ENCODE results near the gene FOCAD.

Gene FOCAD, protein sequence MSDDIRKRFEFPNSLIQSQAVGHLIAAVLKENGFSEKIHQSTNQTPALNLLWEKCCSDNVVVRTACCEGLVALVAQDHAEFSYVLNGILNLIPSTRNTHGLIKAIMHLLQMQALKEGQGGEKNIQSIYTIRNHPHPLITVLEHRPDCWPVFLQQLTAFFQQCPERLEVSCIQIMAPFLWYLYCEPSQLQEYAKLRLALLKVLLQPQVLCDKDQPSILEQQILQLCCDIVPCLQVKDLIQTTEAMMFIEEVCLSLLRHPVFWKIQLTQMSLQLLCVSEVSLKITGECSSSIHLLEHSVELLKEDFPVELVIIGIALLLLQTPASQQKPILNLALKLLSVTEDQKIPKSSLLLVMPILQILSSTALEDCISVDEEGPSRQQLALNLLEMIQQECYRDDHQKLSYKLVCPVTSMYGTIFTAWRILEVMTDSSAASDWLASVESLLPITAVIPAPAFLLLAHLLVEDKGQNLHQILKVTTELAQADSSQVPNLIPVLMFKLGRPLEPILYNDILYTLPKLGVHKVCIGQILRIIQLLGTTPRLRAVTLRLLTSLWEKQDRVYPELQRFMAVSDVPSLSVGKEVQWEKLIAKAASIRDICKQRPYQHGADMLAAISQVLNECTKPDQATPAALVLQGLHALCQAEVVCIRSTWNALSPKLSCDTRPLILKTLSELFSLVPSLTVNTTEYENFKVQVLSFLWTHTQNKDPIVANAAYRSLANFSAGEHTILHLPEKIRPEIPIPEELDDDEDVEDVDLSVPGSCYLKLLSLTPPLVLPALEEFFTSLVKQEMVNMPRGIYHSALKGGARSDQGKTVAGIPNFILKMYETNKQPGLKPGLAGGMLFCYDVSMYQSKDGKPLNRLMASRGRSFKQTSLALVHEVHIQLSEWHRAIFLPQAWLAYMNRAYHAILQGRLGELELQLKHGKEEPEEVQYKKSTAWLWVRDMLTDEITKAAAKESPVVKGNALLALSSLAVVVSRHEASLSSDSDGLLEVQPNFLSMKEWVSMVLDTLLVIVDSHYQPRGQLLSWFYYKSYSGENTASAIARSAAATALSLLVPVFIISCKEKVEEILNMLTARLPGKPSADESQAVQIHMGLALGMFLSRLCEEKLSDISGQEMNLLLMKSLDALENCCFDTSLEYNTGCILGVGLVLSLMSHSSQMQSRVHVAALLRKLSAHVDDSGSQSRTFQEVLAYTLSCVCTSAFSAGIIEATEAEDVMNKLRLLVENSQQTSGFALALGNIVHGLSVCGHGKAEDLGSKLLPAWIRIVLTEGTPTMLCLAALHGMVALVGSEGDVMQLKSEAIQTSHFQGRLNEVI (N-terminal part only)

DNA sequence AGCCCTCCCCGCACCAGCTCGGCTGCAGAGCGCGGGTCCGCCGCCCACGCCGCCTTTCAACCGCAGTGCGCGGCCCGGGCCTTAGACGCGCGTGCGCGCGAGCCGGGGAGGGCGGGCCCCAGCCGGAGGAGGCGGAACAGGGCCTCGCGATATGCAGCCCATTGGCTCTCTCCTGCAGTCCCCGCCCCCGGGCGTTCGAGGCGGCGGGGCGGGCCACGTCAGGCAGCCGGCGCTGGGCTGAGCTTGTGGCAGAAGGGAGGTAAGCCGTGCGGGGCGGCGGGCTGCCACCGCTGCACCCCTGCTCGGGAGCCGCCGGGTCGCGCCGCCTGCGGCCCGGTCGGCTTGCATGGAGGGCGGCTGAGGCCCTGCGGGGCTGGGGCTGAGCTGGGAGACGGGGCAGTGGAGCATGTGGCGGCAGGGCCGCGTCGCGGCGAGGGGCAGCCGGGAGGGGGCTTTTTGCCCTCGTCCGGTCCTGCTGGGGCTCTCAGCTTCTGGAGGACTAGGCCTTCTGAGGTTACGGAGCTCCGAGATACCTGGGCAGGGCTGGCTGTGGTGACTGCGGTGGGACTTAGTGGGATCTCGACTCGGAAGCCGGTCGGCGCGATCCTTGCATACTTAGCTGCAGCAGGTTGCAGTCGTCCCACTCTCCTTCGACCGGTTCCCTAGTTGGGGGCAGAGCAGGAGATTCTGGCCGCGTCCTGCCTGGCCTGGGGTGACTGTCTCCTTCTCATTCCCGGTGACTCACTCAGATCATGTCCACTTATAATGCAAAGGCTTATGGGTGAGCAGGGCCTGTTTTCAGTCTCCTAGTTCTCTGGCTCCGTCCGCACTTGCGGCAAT lies at the start of gene FOCAD:
FOCAD (plus strand) TSS at position 225 of the 840 bp plus-strand sequence. CDS start 31,095 bp downstream, outside the sequence.
- Histone ChIP-seq H3K27me3 (ENCODE audit: control insufficient read depth in 5 of 5, insufficient read depth in 4 of 5, low read length in 5 of 5) (no peaks in the 10 kb centered on the region), H3K4me1 (ENCODE audit: control insufficient read depth in 5 of 5, insufficient read depth in 5 of 5, low read length in 5 of 5) (peaks cover 2 to 30% (median 20%) of the 10 kb centered on the region in 5 donors), H3K9ac (ENCODE audit: low read length in 5 of 5) (peak within 1 kb of the TSS; percentile 70 to 98 (median 86)), H3K36me3 (ENCODE audit: control insufficient read depth in 5 of 5, insufficient read depth in 5 of 5, low read length in 5 of 5) (no peaks in the 10 kb centered on the region), H3K27ac (ENCODE audit: low read depth, low read length) (peak within 1 kb of the TSS; percentile 91), H3K4me3 (ENCODE audit: low read depth in 1 of 5, low read length in 5 of 5) (peak within 1 kb of the TSS; percentile 89 to 96 (median 91)), H3K9me3 (ENCODE audit: control insufficient read depth in 5 of 5, low read length in 5 of 5) (no peaks in the 10 kb centered on the region)

DNA sequence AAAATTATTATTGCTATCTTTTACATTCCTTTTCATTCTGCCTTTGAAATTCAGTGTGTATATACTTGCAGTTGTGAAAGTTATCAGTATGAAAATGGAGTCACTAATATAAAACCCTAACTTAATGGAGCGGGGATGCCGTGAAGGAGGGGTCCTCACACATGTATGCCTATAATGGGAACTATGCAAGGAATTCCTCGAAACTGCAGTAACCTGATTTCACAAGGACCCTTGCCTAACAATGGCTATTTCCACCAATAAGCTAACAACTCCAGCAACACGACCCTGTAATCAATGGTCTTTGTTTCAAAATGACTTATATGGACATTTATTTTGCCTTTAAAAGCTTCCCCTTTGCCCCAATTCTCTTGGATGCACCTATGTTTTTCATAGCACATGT lies 49.2 kb upstream of the FOCAD start:
- Histone ChIP-seq H3K9me3 (ENCODE audit: control insufficient read depth in 5 of 5, low read length in 5 of 5) (no peaks in the 10 kb centered on the region), H3K4me3 (ENCODE audit: low read depth in 1 of 5, low read length in 5 of 5) (no peak overlapping the region), H3K9ac (ENCODE audit: low read length in 5 of 5) (no peak overlapping the region), H3K4me1 (ENCODE audit: control insufficient read depth in 5 of 5, insufficient read depth in 5 of 5, low read length in 5 of 5) (no peaks in the 10 kb centered on the region), H3K36me3 (ENCODE audit: control insufficient read depth in 5 of 5, insufficient read depth in 5 of 5, low read length in 5 of 5) (no peaks in the 10 kb centered on the region), H3K27me3 (ENCODE audit: control insufficient read depth in 5 of 5, insufficient read depth in 4 of 5, low read length in 5 of 5) (no peaks in the 10 kb centered on the region), H3K27ac (ENCODE audit: low read depth, low read length) (no peak overlapping the region)

DNA sequence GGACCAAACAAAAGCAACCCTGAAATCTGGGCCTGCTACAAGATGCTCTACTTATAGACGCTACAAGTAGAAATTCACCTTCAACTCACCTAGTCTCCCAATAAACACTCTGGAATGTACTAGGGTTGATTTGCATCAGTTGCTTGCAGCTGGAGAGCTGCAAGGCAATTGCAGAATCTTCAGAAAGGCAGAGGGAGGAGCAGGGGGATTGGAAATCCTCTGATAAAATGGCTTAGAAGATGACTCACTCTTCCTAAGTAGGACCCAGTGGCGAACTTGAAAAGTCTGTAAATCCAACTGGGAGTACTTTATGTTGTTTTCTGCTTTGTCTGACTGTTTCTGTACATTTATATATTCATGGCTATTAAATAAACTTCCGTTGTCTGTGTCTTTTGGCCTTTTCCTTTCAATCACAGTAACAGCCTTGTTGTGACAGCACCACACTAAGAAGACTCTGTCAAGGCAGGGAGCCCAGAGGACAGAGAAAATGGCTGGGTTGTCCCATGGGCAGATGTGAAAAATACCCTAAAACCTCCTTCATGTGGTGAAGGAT lies 47.1 kb upstream of the FOCAD start:
- Histone ChIP-seq H3K4me1 (ENCODE audit: control insufficient read depth in 5 of 5, insufficient read depth in 5 of 5, low read length in 5 of 5) (peaks cover 0 to 4% (median 0%) of the 10 kb centered on the region in 5 donors), H3K27ac (ENCODE audit: low read depth, low read length) (no peak overlapping the region), H3K9me3 (ENCODE audit: control insufficient read depth in 5 of 5, low read length in 5 of 5) (no peaks in the 10 kb centered on the region), H3K9ac (ENCODE audit: low read length in 5 of 5) (no peak overlapping the region), H3K4me3 (ENCODE audit: low read depth in 1 of 5, low read length in 5 of 5) (no peak overlapping the region), H3K36me3 (ENCODE audit: control insufficient read depth in 5 of 5, insufficient read depth in 5 of 5, low read length in 5 of 5) (no peaks in the 10 kb centered on the region), H3K27me3 (ENCODE audit: control insufficient read depth in 5 of 5, insufficient read depth in 4 of 5, low read length in 5 of 5) (no peaks in the 10 kb centered on the region)

DNA sequence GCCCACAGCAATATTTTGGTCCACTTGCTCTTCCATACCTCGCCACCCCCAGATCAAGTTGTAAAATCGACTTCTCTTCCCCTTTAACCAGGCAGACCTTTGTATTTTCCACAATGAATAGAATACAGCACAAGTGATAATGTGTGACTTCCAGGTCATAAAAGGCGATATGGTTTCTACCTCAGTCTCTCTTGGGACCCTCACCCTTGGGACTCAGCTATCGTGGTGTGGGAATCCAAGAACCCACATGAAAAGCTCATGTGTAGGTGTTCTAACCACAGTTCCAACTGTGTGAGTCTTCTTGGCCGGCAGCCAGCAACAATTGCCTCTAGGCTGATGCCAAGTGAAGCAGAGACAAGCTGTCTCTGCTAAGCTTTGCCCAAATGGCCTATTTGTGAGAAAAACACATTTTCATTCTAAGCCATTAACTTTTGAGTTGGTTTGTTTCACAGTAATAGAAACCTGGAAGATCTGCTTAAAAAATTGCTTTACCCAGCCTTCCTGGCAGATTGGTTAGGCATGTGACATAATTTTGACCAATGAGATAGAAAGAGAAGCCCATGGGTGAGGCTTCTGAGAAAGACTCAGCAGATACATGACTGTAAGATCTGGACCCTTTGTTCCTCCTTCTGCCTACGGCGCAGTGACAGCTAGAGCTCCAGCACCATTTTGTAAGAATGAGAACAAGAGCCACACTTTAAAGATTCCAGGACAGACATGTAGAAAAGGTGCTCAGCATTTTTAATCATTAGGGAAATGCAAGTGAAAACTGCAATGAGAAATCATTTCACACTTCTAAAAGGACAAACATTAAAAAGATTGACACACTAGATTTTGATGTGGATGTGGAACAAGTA lies 43.5 kb upstream of the FOCAD start:
- no peaks in the 10 kb centered on the region for H3K9me3 ChIP-seq (ENCODE audit: control insufficient read depth in 5 of 5, low read length in 5 of 5)
- no peak overlapping the region for H3K4me3 ChIP-seq (ENCODE audit: low read depth in 1 of 5, low read length in 5 of 5)
- no peak overlapping the region for H3K27ac ChIP-seq (ENCODE audit: low read depth, low read length)
- no peaks in the 10 kb centered on the region for H3K27me3 ChIP-seq (ENCODE audit: control insufficient read depth in 5 of 5, insufficient read depth in 4 of 5, low read length in 5 of 5)
- no peaks in the 10 kb centered on the region for H3K36me3 ChIP-seq (ENCODE audit: control insufficient read depth in 5 of 5, insufficient read depth in 5 of 5, low read length in 5 of 5)
- peaks cover 0 to 4% (median 0%) of the 10 kb centered on the region in 5 donors for H3K4me1 ChIP-seq (ENCODE audit: control insufficient read depth in 5 of 5, insufficient read depth in 5 of 5, low read length in 5 of 5)
- no peak overlapping the region for H3K9ac ChIP-seq (ENCODE audit: low read length in 5 of 5)

DNA sequence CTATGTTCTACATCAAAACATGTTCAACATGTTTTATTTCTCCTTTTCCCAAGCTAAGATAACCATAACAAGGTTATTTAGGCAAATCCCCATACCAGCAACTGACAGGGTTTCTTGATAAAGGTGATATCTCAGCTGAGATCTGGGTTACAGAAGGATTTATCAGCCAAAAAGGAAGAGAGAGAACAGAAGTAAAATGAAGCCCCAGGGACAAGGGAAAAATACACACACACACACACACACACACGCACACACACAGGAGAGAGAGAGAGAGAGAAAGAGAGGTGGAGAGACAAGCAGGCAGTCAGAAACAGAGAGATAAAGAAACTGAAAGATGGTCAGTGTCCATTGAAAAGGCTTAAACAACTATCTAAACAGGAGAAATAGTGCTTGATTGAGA lies 42.0 kb upstream of the FOCAD start:
- H3K9ac ChIP-seq (ENCODE audit: low read length in 5 of 5) = no peak overlapping the region
- no peaks in the 10 kb centered on the region for H3K36me3 ChIP-seq (ENCODE audit: control insufficient read depth in 5 of 5, insufficient read depth in 5 of 5, low read length in 5 of 5)
- no peaks in the 10 kb centered on the region for H3K9me3 ChIP-seq (ENCODE audit: control insufficient read depth in 5 of 5, low read length in 5 of 5)
- H3K4me3 ChIP-seq (ENCODE audit: low read depth in 1 of 5, low read length in 5 of 5) = no peak overlapping the region
- no peak overlapping the region for H3K27ac ChIP-seq (ENCODE audit: low read depth, low read length)
- no peaks in the 10 kb centered on the region for H3K27me3 ChIP-seq (ENCODE audit: control insufficient read depth in 5 of 5, insufficient read depth in 4 of 5, low read length in 5 of 5)
- peaks cover 0 to 4% (median 0%) of the 10 kb centered on the region in 5 donors for H3K4me1 ChIP-seq (ENCODE audit: control insufficient read depth in 5 of 5, insufficient read depth in 5 of 5, low read length in 5 of 5)

DNA sequence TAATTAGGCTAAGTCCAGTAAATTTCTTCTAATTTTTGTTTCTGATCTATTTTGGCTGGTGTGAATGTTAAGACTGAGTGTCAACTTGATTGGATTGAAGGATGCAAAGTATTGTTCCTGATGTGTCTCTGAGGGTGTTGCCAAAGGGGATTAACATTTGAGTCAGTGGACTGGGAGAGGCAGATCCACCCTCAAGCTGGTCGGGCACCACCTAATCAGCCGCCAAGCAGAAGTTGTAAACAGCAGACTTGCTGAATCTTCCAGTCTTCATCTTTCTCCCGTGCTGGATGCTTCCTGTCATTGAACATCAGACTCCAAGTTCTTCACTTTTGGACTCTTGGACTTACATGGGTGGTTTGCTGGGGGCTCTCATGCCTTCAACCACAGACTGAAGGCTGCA lies 40.4 kb upstream of the FOCAD start:
- H3K9ac ChIP-seq (ENCODE audit: low read length in 5 of 5) = no peak overlapping the region
- no peaks in the 10 kb centered on the region for H3K27me3 ChIP-seq (ENCODE audit: control insufficient read depth in 5 of 5, insufficient read depth in 4 of 5, low read length in 5 of 5)
- H3K36me3 ChIP-seq (ENCODE audit: control insufficient read depth in 5 of 5, insufficient read depth in 5 of 5, low read length in 5 of 5) = no peaks in the 10 kb centered on the region
- H3K9me3 ChIP-seq (ENCODE audit: control insufficient read depth in 5 of 5, low read length in 5 of 5) = no peaks in the 10 kb centered on the region
- no peak overlapping the region for H3K4me3 ChIP-seq (ENCODE audit: low read depth in 1 of 5, low read length in 5 of 5)
- H3K4me1 ChIP-seq (ENCODE audit: control insufficient read depth in 5 of 5, insufficient read depth in 5 of 5, low read length in 5 of 5) = peaks cover 0 to 4% (median 0%) of the 10 kb centered on the region in 5 donors
- no peak overlapping the region for H3K27ac ChIP-seq (ENCODE audit: low read depth, low read length)

DNA sequence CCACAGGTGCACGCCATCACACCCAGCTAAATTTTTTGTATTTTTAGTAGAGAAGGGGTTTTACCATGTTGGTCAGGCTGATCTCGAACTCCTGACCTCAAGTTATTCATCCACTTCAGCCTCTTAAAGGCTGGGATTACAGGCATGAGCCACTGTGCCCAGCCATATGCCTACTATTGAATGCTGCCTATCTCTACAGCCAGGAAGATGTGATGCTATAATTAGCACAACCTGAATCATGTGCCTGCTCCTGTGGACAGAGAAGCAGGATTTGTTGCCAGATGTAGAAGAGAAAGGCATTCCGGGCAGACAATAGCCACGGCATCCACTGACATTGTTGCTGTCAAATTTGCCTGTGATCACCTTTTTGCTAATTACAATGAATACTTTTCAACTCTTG lies 37.4 kb upstream of the FOCAD start:
- Histone ChIP-seq H3K4me1 (ENCODE audit: control insufficient read depth in 5 of 5, insufficient read depth in 5 of 5, low read length in 5 of 5) (no peaks in the 10 kb centered on the region), H3K4me3 (ENCODE audit: low read depth in 1 of 5, low read length in 5 of 5) (no peak overlapping the region), H3K36me3 (ENCODE audit: control insufficient read depth in 5 of 5, insufficient read depth in 5 of 5, low read length in 5 of 5) (no peaks in the 10 kb centered on the region), H3K27ac (ENCODE audit: low read depth, low read length) (no peak overlapping the region), H3K9me3 (ENCODE audit: control insufficient read depth in 5 of 5, low read length in 5 of 5) (no peaks in the 10 kb centered on the region), H3K9ac (ENCODE audit: low read length in 5 of 5) (no peak overlapping the region), H3K27me3 (ENCODE audit: control insufficient read depth in 5 of 5, insufficient read depth in 4 of 5, low read length in 5 of 5) (no peaks in the 10 kb centered on the region)

DNA sequence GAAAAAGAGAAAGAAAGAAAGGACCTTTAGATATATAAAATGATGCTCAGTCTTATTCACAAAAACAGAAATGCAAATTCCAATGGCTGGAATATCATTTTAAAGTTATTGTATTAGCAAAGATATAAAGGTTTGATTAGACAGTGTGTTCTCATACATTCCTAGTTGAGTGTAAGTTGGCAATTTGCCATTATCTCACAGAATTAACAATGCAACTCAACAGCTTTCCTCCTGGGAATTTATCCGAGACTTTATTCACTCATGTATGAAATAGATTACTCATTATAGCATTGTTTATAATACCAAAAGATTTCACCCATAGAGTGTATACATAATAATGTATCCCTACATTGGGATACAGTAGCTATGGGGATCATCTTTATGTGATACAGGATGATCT lies 34.7 kb upstream of the FOCAD start:
- Histone ChIP-seq H3K36me3 (ENCODE audit: control insufficient read depth in 5 of 5, insufficient read depth in 5 of 5, low read length in 5 of 5) (no peaks in the 10 kb centered on the region), H3K9me3 (ENCODE audit: control insufficient read depth in 5 of 5, low read length in 5 of 5) (no peaks in the 10 kb centered on the region), H3K27me3 (ENCODE audit: control insufficient read depth in 5 of 5, insufficient read depth in 4 of 5, low read length in 5 of 5) (no peaks in the 10 kb centered on the region), H3K27ac (ENCODE audit: low read depth, low read length) (no peak overlapping the region), H3K4me1 (ENCODE audit: control insufficient read depth in 5 of 5, insufficient read depth in 5 of 5, low read length in 5 of 5) (no peaks in the 10 kb centered on the region), H3K4me3 (ENCODE audit: low read depth in 1 of 5, low read length in 5 of 5) (no peak overlapping the region), H3K9ac (ENCODE audit: low read length in 5 of 5) (no peak overlapping the region)
